Renal pelvis (tissue), 4 donors: ENCODE results near the gene TMEM201. TPM values are rescaled to one million over a fixed set of nuclear protein-coding genes. Genes with fewer than 3 reads are reported as not detected.

Experiments
- DNase-seq: peaks from one replicate; pipeline ENCODE4 v3.0.0-alpha.2; 2013
- polyA plus RNA-seq, 3 donors: library from polyadenylated mRNA; unstranded; fragments of 120-200 nt; gene quantifications; one replicate each; pipeline ENCODE4 v1.2.1, GENCODE V29; 2013; ENCODE audit not compliant: insufficient read length in 3 of 3

The TMEM201 gene
- polyA plus RNA-seq, 3 donors, result 19.0 to 23.5 (median 20.4) TPM

DNA sequence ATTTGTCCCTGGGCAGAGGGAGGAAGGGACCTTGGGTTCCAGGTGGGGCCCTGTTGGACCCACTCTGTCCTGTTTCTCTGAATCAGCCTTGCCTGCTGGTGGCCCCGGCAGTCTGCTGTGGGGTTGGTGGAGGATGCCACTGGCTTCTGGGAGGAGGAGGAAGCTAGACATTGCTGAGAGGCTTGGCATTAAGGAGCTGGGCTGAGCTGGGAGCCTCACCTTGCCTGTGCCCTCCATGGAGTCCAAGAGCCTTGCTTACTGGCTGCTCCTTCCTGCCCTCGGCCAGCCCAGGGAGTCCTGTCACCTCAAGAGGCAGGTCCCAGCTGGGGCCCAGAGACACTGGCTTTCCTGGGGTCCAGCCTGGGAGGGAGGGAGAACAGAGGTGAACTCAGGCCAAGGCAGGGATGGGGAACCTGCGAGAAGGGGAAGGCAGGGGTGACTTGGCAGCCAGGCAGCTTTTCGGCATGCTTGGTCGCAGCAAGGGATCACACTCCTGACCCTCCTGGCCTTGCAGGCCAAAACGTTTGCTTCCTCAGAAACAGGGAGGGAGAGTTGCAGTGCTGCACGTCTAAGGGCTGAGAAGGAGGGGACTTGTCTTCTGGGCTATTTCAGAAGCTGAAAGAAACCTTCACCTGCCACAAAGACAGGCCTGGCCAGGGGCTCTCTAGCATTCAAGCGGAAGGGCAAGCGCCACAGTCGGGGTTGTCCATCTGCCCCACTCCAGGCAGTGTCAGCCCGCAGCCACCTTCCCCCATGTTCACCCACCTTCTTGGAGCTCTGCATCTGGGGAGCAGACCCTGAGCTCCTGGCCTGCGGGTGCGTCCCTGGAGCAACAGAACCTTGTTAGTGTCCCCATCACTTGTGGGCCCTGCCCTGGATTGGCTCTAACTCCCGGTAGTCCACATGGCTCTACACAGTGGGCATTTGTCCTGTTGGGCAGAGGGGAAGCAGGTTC is 8.9 kb downstream of the TMEM201 start:
- DNase-seq, result no peak

DNA sequence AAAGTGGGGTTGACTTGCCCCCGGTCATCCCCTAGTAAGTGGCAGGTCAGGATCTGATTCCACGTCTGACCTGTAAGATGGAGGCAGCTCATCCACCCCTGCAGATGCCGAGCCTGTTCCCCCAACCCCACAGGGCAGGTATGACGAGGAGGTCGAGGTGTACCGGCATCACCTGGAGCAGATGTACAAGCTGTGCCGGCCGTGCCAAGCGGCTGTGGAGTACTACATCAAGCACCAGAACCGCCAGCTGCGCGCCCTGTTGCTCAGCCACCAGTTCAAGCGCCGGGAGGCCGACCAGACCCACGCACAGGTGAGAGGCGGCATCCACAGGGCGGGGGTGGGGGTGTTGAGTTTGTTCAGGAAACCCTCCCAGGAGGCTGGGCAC is 9.6 kb downstream of the TMEM201 start:
- no peak for DNase-seq

DNA sequence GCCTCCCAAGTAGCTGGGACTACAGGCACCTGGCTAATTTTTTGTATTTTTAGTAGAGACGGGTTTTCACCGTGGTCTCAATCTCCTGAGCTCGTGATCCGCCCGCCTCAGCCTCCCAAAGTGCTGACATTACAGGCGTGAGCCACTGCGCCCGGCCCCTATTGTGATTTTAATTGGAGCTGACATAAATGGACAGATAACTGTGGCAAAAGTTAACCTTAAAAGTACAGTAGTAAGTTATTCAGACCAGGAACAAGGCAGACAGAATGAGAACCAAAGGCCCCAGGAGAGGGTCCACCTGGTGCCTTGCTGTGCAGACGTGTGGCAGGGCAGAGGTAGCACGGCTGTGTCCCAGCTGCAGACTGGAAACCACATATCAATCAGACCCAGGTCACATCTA is 11.0 kb downstream of the TMEM201 start:
- DNase-seq, result no peak

DNA sequence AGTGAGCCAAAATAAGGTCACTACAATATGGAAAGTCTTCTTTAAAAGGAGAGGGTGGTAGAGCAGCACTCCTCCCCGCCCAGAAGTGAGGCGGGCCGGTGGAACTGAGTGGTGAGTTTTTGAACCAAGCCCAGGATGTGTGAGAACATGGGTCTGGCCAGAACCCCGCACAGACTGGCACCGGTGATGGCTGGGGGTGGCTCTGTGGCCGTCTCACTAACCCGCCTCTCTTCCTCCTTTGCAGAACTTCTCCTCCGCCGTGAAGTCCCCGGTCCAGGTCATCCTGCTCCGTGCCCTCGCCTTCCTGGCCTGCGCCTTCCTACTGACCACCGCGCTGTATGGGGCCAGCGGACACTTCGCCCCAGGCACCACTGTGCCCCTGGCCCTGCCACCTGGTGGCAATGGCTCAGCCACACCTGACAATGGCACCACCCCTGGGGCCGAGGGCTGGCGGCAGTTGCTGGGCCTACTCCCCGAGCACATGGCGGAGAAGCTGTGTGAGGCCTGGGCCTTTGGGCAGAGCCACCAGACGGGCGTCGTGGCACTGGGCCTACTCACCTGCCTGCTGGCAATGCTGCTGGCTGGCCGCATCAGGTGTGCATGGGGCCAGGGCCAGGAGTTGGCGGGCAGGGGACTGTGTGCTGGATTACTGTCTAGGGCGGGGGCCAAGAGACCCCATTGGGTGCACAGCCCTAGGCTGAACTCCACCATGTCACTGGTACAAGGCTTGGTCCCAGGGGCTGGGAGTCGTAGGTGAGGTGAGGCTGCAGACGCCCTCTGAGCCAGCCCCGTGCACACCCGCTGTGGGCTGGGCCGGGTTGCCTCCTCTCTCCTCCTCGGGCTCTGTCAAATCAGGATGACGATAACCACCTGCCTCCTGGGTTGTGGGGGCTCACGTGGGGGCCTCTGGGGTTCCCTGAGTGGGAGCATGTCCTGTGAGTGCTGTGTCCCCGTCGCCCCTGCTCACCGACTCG is 12.4 kb downstream of the TMEM201 start:
- no peak for DNase-seq

DNA sequence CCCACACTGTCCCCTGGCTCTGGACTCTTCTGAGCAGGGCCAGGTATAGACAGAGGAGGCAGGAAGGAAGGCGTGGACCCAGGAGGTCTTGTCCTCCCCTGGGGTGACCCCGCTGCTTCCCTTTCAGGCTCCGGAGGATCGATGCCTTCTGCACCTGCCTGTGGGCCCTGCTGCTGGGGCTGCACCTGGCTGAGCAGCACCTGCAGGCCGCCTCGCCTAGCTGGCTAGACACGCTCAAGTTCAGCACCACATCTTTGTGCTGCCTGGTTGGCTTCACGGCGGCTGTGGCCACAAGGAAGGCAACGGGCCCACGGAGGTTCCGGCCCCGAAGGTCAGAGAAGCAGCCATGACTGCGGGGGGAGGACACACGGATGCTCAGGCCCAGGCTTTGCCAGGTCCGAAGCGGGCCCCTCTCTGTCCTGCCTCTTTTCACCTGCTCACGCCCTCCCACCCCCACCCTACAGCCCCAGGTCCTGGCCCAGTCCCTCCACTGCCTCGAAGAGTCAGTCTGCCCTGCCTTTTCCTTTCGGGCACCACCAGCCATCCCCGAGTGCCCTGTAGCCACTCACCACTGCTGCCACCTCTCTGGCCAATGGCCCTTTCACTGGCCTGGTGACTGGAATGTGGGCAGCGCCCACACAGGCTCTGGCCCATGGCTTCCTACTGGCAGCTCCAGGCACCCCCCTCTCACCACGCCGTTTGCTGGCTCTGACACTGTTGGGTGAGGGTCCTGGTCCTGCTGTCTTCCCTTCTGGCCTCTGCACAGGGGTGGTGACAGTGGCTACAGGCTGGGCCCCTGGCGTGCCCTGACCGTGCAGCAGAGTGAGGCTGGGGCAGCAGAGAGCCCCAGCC is 13.5 kb downstream of the TMEM201 start:
- DNase-seq, result no peak

DNA sequence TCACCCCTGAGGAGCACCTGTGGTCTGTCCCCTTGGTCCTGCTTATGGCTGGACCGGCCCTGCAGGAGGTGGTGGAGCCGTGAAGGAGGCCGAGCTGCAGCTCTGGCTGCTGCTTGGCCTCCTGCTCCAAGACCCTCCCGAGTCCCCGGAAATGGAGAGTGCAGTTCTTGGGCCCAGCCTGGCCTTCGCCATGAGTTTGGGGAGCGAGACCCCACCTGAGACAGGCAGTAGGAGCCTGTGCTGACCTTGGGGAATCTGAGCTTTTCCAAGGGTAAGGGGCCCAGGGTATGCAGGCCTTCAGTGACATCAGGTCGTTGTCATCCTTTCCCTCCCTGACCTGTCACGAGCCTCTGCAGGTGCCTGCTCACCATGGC is 14.1 kb downstream of the TMEM201 start:
- DNase-seq, result no peak

DNA sequence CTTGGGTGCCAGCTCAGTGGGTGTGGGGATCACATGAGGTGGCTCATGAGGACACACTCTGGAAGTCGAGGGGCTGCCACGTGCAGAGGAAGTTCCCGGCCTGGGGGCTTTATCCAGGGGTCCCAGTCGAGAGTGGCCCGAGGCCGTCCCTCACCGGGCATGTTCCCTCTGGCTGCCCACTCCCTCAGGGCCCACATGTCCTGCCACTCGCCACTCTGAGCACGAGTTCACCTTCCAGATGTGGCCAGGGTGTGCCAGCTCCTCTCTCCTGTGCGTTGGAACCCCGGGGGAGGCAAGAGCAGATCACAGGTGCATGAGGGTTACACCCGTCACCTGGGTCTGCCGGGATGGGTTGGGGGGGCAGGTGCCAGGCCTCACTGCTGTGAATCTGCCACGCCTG is 14.6 kb downstream of the TMEM201 start:
- DNase-seq, result no peak

DNA sequence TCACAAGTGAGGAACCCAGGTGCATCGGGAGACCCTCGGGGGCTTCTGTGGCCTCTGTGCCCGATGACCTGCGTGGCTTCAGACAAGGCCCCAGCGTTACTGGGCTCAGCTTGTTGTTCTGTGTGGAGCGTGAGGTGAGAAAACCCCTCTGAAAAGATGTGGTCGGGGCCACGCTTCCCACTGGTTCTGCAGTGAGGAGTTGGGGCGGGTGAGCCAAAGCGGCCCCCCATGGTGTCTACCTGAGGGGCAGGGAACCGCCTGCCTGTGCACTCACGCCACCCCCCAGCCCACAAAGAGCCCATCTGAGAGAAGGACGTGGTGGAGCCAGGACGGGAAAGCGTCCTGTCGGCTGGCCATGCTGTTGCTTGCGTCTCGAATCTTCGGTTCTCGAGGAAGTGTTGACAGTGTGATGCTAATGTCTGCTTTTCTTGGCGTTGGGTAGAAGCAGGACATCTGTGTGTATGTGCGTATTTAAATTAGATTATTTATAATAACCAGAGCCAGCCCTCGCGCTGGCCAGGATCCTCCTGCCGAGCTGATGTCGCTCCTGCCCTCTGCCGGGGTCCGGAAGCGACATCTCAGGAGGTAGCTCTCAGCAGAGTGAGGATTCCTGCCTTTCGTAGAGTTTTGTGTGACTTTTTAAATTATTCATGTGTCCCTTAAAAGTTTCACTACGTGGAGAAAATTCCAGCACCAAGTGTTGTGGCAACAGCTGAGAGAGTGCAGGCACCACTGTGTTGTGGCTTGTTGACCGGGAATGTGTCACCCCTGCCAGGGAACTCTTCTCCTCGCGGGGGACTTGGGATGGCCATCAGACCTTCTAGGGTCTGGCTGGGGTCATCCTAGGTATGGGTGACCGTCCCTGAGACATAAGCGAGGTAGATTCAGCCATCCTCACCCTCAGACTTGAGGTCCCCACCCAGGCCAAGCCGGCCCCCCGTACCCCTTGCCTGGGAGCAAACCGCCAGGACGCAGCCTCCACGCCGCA is 15.3 kb downstream of the TMEM201 start:
- no peak for DNase-seq

DNA sequence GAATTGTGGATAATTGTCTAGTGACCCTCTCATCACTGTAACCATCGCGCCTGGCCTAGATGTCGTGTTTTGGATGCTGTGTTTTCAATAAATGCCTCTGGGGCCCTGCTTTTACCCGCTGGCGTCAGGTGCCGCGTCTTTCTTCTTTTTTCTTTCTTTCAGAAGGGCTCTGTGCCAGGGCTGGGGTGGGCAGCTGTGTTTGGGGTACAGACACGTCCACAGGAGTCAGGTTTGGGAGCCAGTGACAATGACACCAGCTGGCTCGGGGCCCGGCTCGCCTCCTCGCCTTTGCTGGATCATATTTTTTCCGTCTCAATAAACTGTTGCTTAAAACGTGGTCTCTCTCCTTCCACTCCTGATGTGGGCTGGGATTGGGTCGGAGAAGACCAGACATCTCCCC is 16.1 kb downstream of the TMEM201 start:
- DNase-seq, result no peak

DNA sequence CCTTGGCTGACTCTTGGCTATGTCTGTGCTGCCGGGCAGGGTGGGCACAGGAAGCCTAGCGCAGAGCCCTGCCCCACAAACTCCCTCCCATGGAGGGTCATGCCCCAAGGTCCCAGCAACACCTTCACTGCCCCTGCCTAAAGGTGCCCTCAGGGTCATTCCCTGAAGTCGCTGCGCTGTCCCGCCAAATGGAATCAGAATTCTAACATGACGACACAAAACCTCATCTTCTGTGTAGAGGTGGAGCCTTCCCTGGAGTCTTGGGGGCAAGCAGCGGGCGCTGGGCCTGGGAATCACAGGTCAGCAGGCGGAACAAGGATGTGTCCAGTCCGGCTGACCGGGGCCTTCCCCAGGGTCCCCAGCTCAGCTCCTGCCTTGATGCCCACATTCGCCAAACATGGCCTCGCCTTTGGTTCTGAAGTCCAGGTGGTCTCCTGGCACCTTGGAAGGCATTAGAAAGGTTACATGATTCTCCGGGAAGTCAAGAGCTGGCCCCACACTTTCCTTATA is 17.3 kb downstream of the TMEM201 start:
- no peak for DNase-seq

DNA sequence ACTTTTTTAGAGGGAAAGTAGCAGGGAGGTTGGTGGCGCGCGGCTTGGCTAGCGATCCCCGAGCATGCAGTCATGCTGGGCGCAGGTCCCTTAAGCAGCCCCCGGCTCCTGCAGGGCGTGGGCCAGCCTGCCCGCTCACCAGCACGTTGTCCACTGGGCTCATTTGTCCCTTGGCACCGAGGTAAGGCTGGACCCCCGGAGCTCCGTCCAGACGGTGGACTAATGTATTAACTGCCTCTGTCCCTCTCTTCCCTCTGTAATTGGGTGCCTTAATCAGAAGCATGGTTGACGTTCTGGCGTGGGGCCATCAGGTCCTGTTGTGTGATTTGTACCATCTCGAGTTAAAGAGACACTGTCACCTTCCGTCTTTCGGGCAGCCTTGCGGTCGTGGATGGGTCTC is 17.7 kb downstream of the TMEM201 start:
- no peak for DNase-seq

DNA sequence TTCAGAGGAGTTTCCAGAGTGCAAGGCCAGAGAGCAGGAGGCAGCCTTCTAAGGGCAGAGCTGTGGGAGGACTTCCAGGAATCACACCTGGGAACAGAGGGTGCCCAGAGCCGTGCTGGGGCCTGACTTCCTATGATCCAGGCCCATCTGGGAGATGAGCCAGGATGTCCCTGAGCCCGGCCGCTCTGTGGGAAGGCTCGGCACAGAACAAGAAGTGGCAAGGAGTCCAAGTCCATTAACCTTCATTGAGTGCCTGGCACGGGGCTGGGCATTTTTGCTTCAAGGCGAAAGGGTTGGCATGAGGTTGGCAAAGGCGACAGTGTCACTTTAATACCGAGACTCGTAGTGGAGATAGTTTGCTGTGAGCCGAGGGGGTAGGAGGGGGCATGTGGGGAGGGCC is 18.2 kb downstream of the TMEM201 start:
- DNase-seq, result no peak

DNA sequence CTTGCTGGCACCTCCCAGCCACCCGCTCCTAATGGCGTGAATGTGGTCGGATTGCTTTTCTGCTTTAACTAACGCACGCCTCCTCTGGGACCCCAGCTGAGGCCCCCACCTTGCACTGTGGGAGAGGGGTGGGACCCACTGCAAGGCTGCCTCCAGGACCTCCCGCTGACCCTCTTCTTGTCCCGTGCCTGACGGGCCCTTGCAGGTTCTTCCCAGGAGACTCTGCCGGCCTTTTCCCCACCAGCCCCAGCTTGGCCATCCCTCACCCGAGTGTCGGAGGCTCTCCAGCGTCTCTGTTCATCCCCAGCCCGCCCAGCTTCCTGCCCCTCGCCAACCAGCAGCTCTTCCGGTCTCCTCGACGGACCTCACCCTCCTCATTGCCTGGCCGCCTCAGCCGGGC is 18.6 kb downstream of the TMEM201 start:
- no peak for DNase-seq

DNA sequence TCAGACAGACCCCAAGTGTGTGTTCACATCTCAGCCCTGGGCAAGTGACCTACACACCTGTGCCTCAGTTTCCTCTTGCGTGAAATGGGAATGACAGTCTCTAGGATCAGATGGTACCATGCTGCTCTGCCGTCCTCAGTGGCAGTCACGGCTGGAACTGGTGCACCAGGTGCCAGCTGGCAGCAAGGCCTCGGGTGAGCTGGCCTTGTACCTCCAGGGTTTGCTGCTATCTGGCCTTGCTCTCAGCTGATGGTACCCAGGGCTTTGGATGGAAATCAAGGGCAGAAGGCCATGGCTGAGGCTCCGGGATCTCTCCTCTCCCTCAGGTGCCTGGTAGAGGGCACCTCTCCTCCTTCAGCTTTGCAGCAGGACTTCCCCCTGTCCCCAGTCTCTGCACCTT is 21.3 kb downstream of the TMEM201 start:
- no peak for DNase-seq

DNA sequence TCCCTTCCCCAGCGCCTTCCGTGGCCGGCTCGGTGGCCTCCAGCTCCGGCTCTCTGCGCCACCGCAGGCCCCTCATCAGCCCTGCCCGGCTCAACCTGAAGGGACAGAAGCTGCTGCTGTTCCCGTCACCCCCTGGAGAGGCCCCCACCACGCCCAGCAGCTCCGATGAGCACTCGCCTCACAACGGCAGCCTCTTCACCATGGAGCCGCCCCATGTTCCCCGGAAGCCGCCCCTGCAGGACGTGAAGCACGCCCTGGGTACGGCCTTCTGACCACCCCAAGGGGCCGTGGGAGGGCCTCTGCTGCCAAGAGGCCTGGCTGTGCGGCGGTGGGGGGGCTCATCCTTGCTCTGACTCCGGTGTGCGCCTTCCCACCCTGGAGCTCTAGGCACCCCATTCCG is 21.8 kb downstream of the TMEM201 start:
- DNase-seq, result no peak

DNA sequence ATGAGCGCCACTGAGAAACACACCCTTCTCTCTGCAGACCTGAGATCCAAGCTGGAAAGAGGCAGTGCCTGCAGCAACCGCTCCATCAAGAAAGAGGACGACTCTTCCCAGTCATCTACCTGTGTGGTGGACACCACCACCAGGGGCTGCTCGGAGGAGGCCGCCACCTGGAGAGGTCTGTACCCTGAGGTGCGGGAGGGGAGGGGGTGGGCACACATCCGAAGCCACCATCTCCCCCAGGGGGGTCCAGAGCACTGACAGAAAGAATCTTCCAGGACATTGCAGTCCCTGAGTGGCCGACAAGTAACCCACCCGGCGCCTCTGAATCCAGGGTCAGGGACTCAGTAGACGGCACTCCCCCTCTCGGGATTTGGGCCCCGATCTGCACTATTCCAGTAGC is 23.0 kb downstream of the TMEM201 start:
- no peak for DNase-seq

DNA sequence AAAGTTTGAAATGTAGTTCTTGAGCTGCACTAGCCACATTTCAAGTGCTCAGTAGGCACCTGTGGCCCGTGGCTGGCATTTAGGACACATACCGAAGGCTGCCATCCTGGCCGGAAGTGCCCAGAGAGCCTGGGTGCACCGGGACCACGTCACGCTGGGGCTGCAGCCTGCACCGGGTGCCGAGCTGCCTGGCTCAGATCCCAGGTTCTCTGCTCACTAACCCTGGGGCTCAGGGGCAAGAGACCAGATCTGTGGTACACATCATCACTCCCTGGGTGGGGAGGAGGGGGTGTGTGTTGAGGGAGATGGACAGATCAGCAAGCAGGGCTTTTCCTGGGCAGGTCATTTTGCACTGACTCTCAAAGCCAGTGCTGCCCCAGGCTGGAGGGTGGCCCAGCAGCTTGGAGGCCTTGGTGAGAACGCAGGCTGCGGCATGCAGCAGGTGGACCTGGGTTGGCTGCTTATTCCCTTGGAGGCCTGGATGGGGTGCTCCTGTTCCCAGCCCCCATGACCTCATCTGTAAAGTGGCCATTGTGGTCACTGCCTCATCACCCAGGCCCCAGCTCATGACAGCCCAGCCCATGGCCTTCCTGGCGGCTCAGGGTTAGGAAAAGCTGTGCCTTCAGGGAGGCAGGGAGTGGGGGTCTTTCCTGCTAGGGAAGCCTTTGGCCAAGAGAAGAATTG is 23.6 kb downstream of the TMEM201 start:
- no peak for DNase-seq

DNA sequence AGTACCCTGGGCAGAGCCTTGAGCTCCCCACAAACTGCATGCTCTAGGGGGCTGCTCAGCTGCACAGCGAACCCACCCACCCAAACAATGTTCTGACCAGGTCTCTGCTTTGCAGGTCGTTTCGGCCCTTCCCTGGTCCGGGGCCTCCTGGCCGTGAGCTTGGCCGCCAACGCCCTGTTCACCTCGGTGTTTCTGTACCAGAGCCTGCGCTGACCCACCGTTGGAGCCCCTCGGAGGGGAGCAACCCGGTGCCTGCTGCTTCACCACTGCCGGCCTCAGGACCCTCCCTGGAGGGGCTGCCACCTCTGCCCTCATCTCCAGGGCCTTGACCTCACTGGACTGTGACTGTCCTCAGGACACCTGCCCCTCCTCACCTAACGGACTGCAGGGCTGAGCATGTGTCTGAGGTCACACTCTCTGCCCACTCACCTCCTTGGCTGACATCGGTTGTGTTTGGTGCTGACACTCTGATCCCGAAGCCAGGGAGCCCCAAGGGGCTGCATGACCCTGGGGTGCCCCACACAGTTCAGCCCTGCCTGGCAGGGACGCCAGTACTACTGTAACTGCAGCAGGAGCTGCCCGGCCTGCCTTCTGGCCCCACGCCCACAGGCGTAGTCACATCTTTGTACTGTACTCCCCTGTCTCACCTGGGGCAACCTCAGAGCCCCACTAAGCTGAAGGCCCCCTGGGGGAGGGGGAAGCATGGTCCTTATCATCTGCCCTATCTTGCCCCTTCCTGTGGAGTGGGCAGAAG is 24.3 kb downstream of the TMEM201 start:
- DNase-seq, result no peak
